ENCODE data around the gene DBNL.

Gene DBNL

GRCh38 chr7:44052771-44053365 is 8.4 kb downstream of the DBNL start:
- TF ChIP-seq CTCF (IDR thresholded peaks at IDR 0.05; ENCODE audit: extremely low read depth, insufficient read depth, missing control alignments), result no peak
- DNase-seq (ENCODE audit: low spot score), result no peak
- in situ Hi-C loops (cut with MboI; ENCODE audit: low pct_unique_long_range_greater_than_20kb, low sequenced_read_pairs, unreplicated experiment), result no loop called here

- no peak for TF ChIP-seq CTCF (IDR thresholded peaks at IDR 0.05; ENCODE audit: extremely low read depth, insufficient read depth, missing control alignments)
- in situ Hi-C loops (cut with MboI; ENCODE audit: low pct_unique_long_range_greater_than_20kb, low sequenced_read_pairs, unreplicated experiment), result no loop called here
- no peak for DNase-seq (ENCODE audit: low spot score)
Observed at GRCh38 chr7:44056681-44057080, 12.2 kb downstream of the DBNL start.

- DNase-seq (ENCODE audit: low spot score), result no peak
- no peak for TF ChIP-seq CTCF (IDR thresholded peaks at IDR 0.05; ENCODE audit: extremely low read depth, insufficient read depth, missing control alignments)
- in situ Hi-C loops (cut with MboI; ENCODE audit: low pct_unique_long_range_greater_than_20kb, low sequenced_read_pairs, unreplicated experiment), result no loop called here
Observed at GRCh38 chr7:44057181-44057848, 12.8 kb downstream of the DBNL start.

GRCh38 chr7:44057849-44058758 is 13.6 kb downstream of the DBNL start:
- no peak for TF ChIP-seq CTCF (IDR thresholded peaks at IDR 0.05; ENCODE audit: extremely low read depth, insufficient read depth, missing control alignments)
- in situ Hi-C loops (cut with MboI; ENCODE audit: low pct_unique_long_range_greater_than_20kb, low sequenced_read_pairs, unreplicated experiment), result no loop called here
- no peak for DNase-seq (ENCODE audit: low spot score)

- in situ Hi-C loops (cut with MboI; ENCODE audit: low pct_unique_long_range_greater_than_20kb, low sequenced_read_pairs, unreplicated experiment), result no loop called here
- no peak for DNase-seq (ENCODE audit: low spot score)
- TF ChIP-seq CTCF (IDR thresholded peaks at IDR 0.05; ENCODE audit: extremely low read depth, insufficient read depth, missing control alignments), result no peak
Observed at GRCh38 chr7:44058759-44059218, 14.3 kb downstream of the DBNL start.

GRCh38 chr7:44059219-44060090 is 15.0 kb downstream of the DBNL start:
- TF ChIP-seq CTCF (IDR thresholded peaks at IDR 0.05; ENCODE audit: extremely low read depth, insufficient read depth, missing control alignments), result no peak
- in situ Hi-C loops (cut with MboI; ENCODE audit: low pct_unique_long_range_greater_than_20kb, low sequenced_read_pairs, unreplicated experiment), result no loop called here
- DNase-seq (ENCODE audit: low spot score), result peak; percentile 79
